ENCODE results near the gene PDE7B.

PDE7B gene

DNA sequence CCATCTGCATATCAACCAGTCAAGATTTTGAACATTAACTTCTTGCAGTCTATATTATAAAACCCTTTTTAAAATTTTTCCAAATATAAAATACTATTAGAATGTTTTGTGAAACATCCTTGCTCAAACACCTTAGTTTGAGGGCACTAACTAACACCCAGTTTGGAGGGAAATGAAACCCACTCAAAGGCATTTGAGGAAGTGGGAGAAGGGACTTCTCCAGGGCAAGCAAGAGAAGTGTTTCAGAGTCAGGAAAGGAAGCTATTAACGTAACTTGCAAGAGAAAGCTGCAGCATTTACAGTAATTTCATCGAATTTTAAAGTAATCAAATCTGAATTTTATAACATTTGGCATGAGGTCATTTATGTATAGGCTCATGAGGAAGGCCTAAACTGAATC is 377.3 kb downstream of the PDE7B start:
- no peaks in the 10 kb centered on the region for H3K27me3 ChIP-seq (replicated peaks)
- in situ Hi-C loops (cut with HindIII; ENCODE audit: low pct_ligation_motif_present, low sequenced_read_pairs) = no loop called here
- H3K36me3 ChIP-seq (replicated peaks) = no peaks in the 10 kb centered on the region
- no peak overlapping the region for H3K27ac ChIP-seq
- H3K4me3 ChIP-seq (ENCODE audit: low read depth, low read length) = no peak overlapping the region
- TF ChIP-seq, protein P1, sequence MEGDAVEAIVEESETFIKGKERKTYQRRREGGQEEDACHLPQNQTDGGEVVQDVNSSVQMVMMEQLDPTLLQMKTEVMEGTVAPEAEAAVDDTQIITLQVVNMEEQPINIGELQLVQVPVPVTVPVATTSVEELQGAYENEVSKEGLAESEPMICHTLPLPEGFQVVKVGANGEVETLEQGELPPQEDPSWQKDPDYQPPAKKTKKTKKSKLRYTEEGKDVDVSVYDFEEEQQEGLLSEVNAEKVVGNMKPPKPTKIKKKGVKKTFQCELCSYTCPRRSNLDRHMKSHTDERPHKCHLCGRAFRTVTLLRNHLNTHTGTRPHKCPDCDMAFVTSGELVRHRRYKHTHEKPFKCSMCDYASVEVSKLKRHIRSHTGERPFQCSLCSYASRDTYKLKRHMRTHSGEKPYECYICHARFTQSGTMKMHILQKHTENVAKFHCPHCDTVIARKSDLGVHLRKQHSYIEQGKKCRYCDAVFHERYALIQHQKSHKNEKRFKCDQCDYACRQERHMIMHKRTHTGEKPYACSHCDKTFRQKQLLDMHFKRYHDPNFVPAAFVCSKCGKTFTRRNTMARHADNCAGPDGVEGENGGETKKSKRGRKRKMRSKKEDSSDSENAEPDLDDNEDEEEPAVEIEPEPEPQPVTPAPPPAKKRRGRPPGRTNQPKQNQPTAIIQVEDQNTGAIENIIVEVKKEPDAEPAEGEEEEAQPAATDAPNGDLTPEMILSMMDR (IDR thresholded peaks at IDR 0.05; ENCODE audit: low read depth, low read length, missing control alignments) = no peak
- no peak for DNase-seq

DNA sequence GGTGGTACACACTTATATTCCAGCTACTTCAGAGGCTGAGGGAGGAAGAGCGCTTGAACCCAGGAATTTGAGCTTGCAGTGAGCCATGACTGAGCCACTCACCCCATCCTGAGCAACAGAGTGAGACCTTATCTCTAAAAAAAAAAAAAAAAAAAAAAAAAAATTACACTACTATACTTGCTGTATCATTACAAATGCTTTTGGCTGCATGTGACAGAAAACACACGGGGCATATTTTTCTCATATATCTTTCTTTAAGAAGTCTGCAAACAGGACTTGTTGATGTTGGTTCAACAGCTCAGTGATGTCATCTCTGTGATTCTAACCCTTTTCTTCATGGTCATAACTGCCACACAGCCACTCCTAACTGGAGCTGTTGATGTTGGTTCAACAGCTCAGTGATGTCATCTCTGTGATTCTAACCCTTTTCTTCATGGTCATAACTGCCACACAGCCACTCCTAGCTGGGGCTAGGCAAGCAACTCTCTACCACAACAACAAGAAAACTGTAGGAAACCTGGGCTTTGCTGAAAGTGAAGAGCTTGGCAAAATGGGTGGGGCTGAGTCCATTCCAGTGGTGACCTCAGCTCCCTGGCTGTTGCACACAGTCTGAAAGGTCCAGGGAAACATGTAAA is 378.8 kb downstream of the PDE7B start:
- TF ChIP-seq, protein P1 (IDR thresholded peaks at IDR 0.05; ENCODE audit: low read depth, low read length, missing control alignments) = no peak
- Histone ChIP-seq H3K36me3 (replicated peaks) (no peaks in the 10 kb centered on the region), H3K4me3 (ENCODE audit: low read depth, low read length) (no peak overlapping the region), H3K27me3 (replicated peaks) (no peaks in the 10 kb centered on the region), H3K27ac (no peak overlapping the region)
- no peak for DNase-seq
- in situ Hi-C loops (cut with HindIII; ENCODE audit: low pct_ligation_motif_present, low sequenced_read_pairs) = no loop called here

DNA sequence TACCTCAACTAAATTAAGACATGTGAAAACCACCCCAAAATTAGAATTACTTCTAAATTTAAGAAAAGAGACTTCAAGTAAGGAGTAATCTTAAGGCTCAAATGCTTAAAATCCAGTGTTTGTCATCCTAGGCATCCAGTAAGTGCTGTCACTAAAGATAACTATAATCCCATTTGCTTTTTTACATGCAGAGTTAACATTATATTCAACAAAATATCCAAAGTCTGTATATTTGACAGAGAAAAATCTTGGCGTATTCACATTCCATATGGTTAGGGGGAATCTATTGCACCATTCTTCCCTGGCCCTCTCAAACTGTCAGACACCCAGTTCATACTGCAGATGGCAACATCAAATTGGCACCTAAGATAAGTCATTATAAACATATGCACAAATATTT is 381.2 kb downstream of the PDE7B start:
- TF ChIP-seq, protein P1 (IDR thresholded peaks at IDR 0.05; ENCODE audit: low read depth, low read length, missing control alignments) = no peak
- Histone ChIP-seq H3K27me3 (replicated peaks) (no peaks in the 10 kb centered on the region), H3K36me3 (replicated peaks) (no peaks in the 10 kb centered on the region), H3K4me3 (ENCODE audit: low read depth, low read length) (no peak overlapping the region), H3K27ac (no peak overlapping the region)
- no peak for DNase-seq
- in situ Hi-C loops (cut with HindIII; ENCODE audit: low pct_ligation_motif_present, low sequenced_read_pairs) = no loop called here

DNA sequence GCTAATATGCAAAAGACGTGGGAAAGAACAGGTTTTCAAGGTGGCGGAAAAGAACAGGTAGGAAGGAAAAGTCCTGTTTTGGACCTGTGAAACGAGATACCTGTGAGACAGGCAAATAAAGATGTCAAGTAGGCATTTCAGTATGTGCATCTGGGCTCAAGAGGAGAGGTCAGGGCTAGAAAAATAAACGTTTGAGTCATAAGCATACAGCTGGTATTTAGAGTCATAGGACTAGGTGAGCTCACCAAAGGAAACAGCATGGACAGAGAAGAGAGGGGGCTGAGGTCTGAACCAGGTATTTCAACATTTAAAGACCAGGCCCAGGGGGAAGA is 383.7 kb downstream of the PDE7B start:
- Histone ChIP-seq H3K27ac (no peak overlapping the region), H3K4me3 (ENCODE audit: low read depth, low read length) (no peak overlapping the region), H3K27me3 (replicated peaks) (no peaks in the 10 kb centered on the region), H3K36me3 (replicated peaks) (no peaks in the 10 kb centered on the region)
- in situ Hi-C loops (cut with HindIII; ENCODE audit: low pct_ligation_motif_present, low sequenced_read_pairs) = no loop called here
- TF ChIP-seq, protein P1 (IDR thresholded peaks at IDR 0.05; ENCODE audit: low read depth, low read length, missing control alignments) = no peak
- DNase-seq = peak; percentile 17

DNA sequence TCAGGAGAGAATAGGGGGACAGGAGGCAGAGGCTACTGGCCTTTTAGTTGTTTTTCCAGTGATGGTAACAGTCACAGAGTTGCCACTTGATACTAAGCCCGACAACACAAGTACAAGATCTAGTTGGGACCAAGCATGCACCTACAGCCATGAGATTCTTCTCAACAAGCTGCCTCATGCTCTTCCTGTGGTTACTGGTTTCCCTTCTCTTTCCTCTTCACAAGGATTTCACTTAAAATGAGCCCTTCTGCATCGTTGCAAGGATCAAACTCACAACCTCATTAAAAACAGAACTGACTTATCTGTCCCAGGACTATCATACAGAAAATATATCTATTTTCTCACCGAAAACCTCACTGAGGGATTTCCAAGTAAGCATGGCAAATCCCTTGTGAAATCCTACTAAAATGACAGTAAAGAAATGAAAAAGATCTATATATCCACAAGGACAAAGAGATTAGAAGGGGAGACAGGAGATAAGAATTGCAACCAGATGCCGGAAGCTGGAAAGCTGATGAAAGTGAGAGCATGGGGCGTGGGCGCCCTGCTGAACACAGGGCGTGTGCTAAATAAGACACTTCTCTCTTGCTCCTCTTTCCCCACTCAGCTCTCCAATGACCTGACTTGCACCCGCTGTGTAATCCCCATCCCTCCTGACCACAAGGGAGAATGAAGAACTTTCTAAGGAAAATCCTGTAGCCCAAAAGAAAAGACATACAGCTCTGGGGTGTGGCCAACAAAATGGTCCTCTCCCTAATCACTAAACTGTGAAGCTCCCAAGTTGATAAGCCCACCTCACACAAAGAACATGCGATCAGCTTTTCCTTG is 385.2 kb downstream of the PDE7B start:
- Histone ChIP-seq H3K27me3 (replicated peaks) (no peaks in the 10 kb centered on the region), H3K4me3 (ENCODE audit: low read depth, low read length) (no peak overlapping the region), H3K27ac (no peak overlapping the region), H3K36me3 (replicated peaks) (no peaks in the 10 kb centered on the region)
- DNase-seq = no peak
- TF ChIP-seq, protein P1 (IDR thresholded peaks at IDR 0.05; ENCODE audit: low read depth, low read length, missing control alignments) = no peak
- in situ Hi-C loops (cut with HindIII; ENCODE audit: low pct_ligation_motif_present, low sequenced_read_pairs) = no loop called here

Data from brain microvascular endothelial cell (primary cell).